Peyer's patch (tissue), 4 donors: Measurements from ENCODE around the gene CCDC39. TPM values are rescaled to one million over a fixed set of nuclear protein-coding genes. Genes with fewer than 3 reads are reported as not detected.
"Not testable (repeated sequence)": the region's sequence is repeated elsewhere in the genome, so short reads cannot be mapped to it uniquely, and the experiment has no call there.

Experiments
- DNase-seq, 3 donors: peaks; one replicate each; pipeline ENCODE4 v3.0.0-alpha.2; 2017 to 2019
- H3K27ac ChIP-seq, 4 donors: fragments of 200-600 bp; sonication (generic); one replicate each; pipeline ENCODE4 v1.5.1; 2016 to 2019
- H3K27me3 ChIP-seq, 2 donors: fragments of 200-600 bp; sonication (generic); one replicate each; pipeline ENCODE4 v1.5.1; 2019
- H3K36me3 ChIP-seq, 3 donors: fragments of 200-600 bp; sonication (generic); one replicate each; pipeline ENCODE4 v1.5.1; 2016 to 2019
- H3K4me1 ChIP-seq, 4 donors: fragments of 200-600 bp; sonication (generic); one replicate each; pipeline ENCODE4 v1.5.1; 2016 to 2019
- H3K4me3 ChIP-seq, 4 donors: fragments of 200-600 bp; sonication (generic); 1 replicate in 3 of 4; 2 replicates in 1 of 4; pipeline ENCODE4 v1.5.1; 2016 to 2019; ENCODE audit warnings: mild to moderate bottlenecking in 1 of 4
- H3K9me3 ChIP-seq, 4 donors: fragments of 200-600 bp; sonication (generic); one replicate each; pipeline ENCODE4 v1.5.1; 2016 to 2019; ENCODE audit warnings: mild to moderate bottlenecking in 1 of 4
- POLR2A ChIP-seq, 2 donors: fragments of 450-650 bp; IDR thresholded peaks; one replicate each; pipeline ENCODE4 v1.5.1; 2017; ENCODE audit warnings: antibody characterized with exemption in 2 of 2, mild to moderate bottlenecking in 2 of 2, moderate library complexity in 2 of 2
- total RNA-seq, 4 donors: library from RNA; depleted of rRNA; stranded (reverse); fragments of >200 nt; gene quantifications; one replicate each; pipeline ENCODE4 v1.1.0, GENCODE V29; 2016
- TF ChIP-seq, protein P1 (sequence below), 6 experiments: fragments of 450-650 bp in 4 of 6; fragments of 200-600 bp in 2 of 6; sonication (generic) in 1 of 6; IDR thresholded peaks; one replicate each; pipeline ENCODE4 v1.5.1; 2017 to 2019; ENCODE audit warnings: antibody characterized with exemption in 6 of 6, mild to moderate bottlenecking in 3 of 6, moderate library complexity in 1 of 6

CCDC39 gene
- total RNA-seq, 4 donors from 2014 or later: not detected

DNA sequence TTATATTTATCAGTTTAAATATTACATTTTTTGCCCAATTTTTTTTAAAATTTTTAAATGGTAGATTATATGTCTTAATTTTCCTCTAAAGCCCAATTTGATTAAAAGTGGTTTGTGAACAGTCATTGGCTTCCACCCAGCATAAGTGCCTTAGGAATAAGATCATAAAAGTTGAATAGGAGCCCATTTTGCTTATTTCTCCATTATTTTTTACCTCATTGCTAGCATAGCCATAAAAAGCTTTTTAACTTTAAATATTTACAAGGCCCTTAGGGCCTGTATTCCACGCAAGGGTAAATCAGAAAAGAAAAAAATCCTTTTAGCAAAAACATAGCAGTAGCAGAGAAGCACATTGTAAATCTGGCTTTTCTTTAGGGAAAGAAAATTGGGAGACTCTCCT is 68.3 kb downstream of the CCDC39 start:
- Histone ChIP-seq H3K4me3 (no peak overlapping the region), H3K27ac (no peak overlapping the region), H3K9me3 (no peaks in the 10 kb centered on the region), H3K27me3 (no peaks in the 10 kb centered on the region), H3K36me3 (peaks cover 0 to 66% (median 0%) of the 10 kb centered on the region in 3 donors), H3K4me1 (no peaks in the 10 kb centered on the region)
- DNase-seq: no peak
- TF ChIP-seq POLR2A (IDR thresholded peaks at IDR 0.05): no peak
- TF ChIP-seq, protein P1, sequence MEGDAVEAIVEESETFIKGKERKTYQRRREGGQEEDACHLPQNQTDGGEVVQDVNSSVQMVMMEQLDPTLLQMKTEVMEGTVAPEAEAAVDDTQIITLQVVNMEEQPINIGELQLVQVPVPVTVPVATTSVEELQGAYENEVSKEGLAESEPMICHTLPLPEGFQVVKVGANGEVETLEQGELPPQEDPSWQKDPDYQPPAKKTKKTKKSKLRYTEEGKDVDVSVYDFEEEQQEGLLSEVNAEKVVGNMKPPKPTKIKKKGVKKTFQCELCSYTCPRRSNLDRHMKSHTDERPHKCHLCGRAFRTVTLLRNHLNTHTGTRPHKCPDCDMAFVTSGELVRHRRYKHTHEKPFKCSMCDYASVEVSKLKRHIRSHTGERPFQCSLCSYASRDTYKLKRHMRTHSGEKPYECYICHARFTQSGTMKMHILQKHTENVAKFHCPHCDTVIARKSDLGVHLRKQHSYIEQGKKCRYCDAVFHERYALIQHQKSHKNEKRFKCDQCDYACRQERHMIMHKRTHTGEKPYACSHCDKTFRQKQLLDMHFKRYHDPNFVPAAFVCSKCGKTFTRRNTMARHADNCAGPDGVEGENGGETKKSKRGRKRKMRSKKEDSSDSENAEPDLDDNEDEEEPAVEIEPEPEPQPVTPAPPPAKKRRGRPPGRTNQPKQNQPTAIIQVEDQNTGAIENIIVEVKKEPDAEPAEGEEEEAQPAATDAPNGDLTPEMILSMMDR (IDR thresholded peaks at IDR 0.05): no peak

DNA sequence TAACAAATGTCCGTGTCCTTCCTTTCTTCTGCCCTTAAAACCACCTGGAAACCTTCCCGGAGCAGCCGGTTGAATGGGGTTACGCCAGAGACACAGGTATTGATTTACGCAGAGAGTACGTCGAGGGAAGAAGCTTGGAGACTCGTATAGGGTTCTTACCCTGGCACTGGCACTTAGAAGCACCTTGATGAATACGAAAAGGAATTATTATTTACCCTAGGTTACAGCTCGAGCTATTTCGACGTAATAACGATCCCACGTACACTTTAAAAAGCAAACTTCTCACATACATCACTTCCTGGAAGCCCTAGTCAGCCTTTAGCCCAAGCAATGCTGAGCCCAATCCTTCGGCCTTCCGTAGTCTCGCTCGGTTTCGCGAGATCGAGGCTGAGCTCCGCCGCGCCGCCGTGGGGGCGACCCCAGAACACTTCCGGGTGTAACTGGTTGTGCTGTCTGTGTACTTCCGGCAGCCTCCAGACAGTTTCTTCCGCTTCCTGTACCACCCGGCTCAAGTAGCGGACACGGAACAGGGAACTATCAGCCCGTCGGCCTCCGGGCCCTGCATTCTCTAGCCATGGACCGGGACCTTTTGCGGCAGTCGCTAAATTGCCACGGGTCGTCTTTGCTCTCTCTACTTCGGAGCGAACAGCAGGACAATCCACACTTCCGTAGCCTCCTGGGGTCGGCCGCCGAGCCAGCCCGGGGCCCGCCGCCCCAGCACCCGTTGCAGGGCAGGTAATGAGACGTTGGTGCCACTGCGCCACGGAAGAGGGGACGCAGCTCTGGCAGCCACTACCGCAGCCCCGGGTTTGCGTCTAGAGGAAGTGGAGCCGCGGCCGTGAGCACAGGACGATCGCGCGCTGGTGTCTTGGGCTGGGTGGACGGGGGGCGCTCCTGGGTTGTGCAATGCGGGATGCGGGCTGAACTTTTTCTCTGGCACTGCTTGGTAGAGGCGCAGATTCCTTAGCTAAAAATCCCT is 77.3 kb downstream of the CCDC39 start, which contains the start of gene TTC14:
TTC14 (plus strand) TSS at position 476 of the 979 bp plus-strand sequence; CDS start at position 575, 99 bp downstream.
- H3K27me3 ChIP-seq: no peaks in the 10 kb centered on the region
- peaks cover 0 to 14% (median 6%) of the 10 kb centered on the region in 4 donors for H3K4me1 ChIP-seq
- no peaks in the 10 kb centered on the region for H3K9me3 ChIP-seq
- TF ChIP-seq POLR2A (IDR thresholded peaks at IDR 0.05): peak in 1 of 2 donors; percentile 60
- TF ChIP-seq, protein P1 (IDR thresholded peaks at IDR 0.05): no peak
- peak; percentile 91 to 97 (median 93) for DNase-seq
- H3K36me3 ChIP-seq: peaks cover 0 to 34% (median 0%) of the 10 kb centered on the region in 3 donors
- H3K27ac ChIP-seq: peak within 1 kb of the TSS; percentile 72 to 87 (median 82)
- H3K4me3 ChIP-seq: peak within 1 kb of the TSS; percentile 65 to 91 (median 78)

DNA sequence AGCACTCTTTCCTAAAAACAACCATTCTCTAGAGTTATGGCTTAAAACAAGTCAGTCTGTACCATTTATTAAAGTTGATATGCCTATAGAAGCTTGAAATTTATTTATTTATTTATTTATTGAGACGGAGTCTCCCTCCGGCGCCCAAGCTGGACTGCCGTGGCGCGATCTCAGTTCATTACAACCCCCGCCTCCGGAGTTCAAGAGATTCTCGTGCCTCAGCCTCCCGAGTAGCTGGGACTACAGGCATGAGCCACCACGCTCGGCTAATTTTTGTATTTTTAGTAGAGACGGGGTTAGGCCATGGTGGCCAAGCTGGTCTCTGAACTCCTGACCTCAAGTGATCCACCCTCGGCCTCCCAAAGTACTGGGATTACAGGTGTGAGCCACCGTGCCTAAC is 78.8 kb downstream of the CCDC39 start:
- TF ChIP-seq POLR2A (IDR thresholded peaks at IDR 0.05): no peak
- TF ChIP-seq, protein P1 (IDR thresholded peaks at IDR 0.05): no peak
- Histone ChIP-seq H3K4me3 (no peak overlapping the region), H3K4me1 (peaks cover 0 to 14% (median 6%) of the 10 kb centered on the region in 4 donors), H3K9me3 (no peaks in the 10 kb centered on the region), H3K36me3 (peaks cover 0 to 19% (median 0%) of the 10 kb centered on the region in 3 donors), H3K27ac (no peak overlapping the region), H3K27me3 (no peaks in the 10 kb centered on the region)
- no peak for DNase-seq

DNA sequence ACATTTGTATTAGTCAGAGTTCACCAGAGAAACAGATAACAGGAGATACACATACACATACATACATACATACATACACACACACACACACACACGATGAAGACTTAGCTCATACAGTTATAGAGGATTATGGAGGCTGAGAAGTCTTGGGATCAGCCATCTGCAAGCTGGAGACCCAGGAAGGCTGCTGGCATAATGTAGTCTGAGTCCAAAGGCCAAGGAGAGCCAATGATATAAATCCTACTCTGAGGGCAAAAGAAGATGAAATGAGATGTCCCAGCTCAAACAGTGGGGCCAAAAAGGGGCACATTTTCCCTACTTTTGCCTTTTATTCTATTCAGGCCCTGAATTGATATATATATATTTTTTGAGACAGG is 83.7 kb downstream of the CCDC39 start:
- DNase-seq: no peak

GRCh38 chr3:180594631-180595558 is 84.4 kb downstream of the CCDC39 start:
- DNase-seq: no peak
- TF ChIP-seq, protein P1 (IDR thresholded peaks at IDR 0.05): peak in 1 of 6 experiments; percentile 26
- TF ChIP-seq POLR2A (IDR thresholded peaks at IDR 0.05): no peak

More for the DNA sequence above, 83.7 kb downstream of the CCDC39 start:
- H3K9me3 ChIP-seq: no peaks in the 10 kb centered on the region
- no peaks in the 10 kb centered on the region for H3K36me3 ChIP-seq
- TF ChIP-seq, protein P1 (IDR thresholded peaks at IDR 0.05): no peak
- TF ChIP-seq POLR2A (IDR thresholded peaks at IDR 0.05): no peak
- no peaks in the 10 kb centered on the region for H3K27me3 ChIP-seq
- H3K4me3 ChIP-seq: no peak overlapping the region
- H3K27ac ChIP-seq: no peak overlapping the region
- no peaks in the 10 kb centered on the region for H3K4me1 ChIP-seq

DNA sequence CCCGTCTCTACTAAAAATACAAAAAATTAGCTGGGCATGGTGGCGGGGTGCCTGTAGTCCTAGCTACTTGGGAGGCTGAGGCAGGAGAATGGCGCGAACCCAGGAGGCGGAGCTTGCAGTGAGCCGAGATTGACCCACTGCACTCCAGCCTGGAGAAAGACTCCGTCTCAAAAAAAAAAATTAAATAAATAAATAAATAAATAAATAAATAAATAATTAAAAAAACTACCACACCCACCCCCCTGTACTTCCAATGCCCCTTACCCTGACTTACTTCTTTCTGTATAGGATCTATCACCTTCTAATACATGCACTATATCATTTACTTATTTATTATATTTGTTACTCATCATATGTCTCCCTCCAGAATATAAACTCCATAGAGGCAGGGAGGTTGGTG is 85.7 kb downstream of the CCDC39 start:
- not testable (repeated sequence) for H3K27ac ChIP-seq

More at GRCh38 chr3:180594631-180595558, 84.4 kb downstream of the CCDC39 start:
- no peaks in the 10 kb centered on the region for H3K4me1 ChIP-seq
- H3K27me3 ChIP-seq: no peaks in the 10 kb centered on the region
- H3K9me3 ChIP-seq: no peaks in the 10 kb centered on the region
- no peak overlapping the region for H3K27ac ChIP-seq
- no peaks in the 10 kb centered on the region for H3K36me3 ChIP-seq
- H3K4me3 ChIP-seq: no peak overlapping the region

More for the DNA sequence above, 85.7 kb downstream of the CCDC39 start:
- not testable (repeated sequence) for H3K27me3 ChIP-seq, H3K4me3 ChIP-seq, H3K4me1 ChIP-seq, DNase-seq, H3K9me3 ChIP-seq, H3K36me3 ChIP-seq
